GM23248 (cell line): ENCODE measurements around the gene LMO7. TPM values are rescaled to one million over a fixed set of nuclear protein-coding genes. Genes with fewer than 3 reads are reported as not detected.
A peak's percentile ranks its signal among the peaks of the same experiment; 100 is the strongest.

Experiments used
- DNase-seq: peaks from one replicate; pipeline ENCODE4 v3.0.0-alpha.2; 2015
- H2AFZ ChIP-seq: fragments of 200-600 bp; sonication (generic); 2 replicates; pipeline ENCODE4 v1.6.1; 2016; ENCODE audit warnings: antibody characterized with exemption
- H3F3A ChIP-seq: fragments of 200-600 bp; sonication (generic); 2 replicates; pipeline ENCODE4 v1.6.1; 2016; ENCODE audit warnings: mild to moderate bottlenecking, antibody characterized with exemption, mixed run types; ENCODE audit not compliant: insufficient read depth
- H3K27ac ChIP-seq: fragments of 200-600 bp; sonication (generic); 2 replicates; pipeline ENCODE4 v1.5.1; 2016; ENCODE audit warnings: mild to moderate bottlenecking
- H3K27me3 ChIP-seq: fragments of 200-600 bp; sonication (generic); replicated peaks from 2 replicates; pipeline ENCODE4 v1.6.1; 2016; ENCODE audit warnings: mild to moderate bottlenecking; ENCODE audit not compliant: insufficient read depth
- H3K36me3 ChIP-seq: fragments of 200-600 bp; sonication (generic); 2 replicates; pipeline ENCODE4 v1.6.1; 2016; ENCODE audit warnings: low read depth, mild to moderate bottlenecking
- H3K4me1 ChIP-seq: fragments of 200-600 bp; sonication (generic); 2 replicates; pipeline ENCODE4 v1.6.1; 2016; ENCODE audit warnings: mild to moderate bottlenecking; ENCODE audit not compliant: insufficient read depth
- H3K4me2 ChIP-seq: fragments of 200-600 bp; sonication (generic); one replicate; pipeline ENCODE4 v1.6.1; 2016; ENCODE audit warnings: mild to moderate bottlenecking; ENCODE audit not compliant: unreplicated experiment
- H3K4me3 ChIP-seq: fragments of 200-600 bp; sonication (generic); 2 replicates; pipeline ENCODE4 v1.5.1; 2016; ENCODE audit warnings: mild to moderate bottlenecking
- H3K79me2 ChIP-seq: fragments of 200-600 bp; sonication (generic); 2 replicates; pipeline ENCODE4 v1.6.1; 2016; ENCODE audit warnings: mild to moderate bottlenecking; ENCODE audit not compliant: insufficient read depth
- H3K9ac ChIP-seq: fragments of 200-600 bp; sonication (generic); 2 replicates; pipeline ENCODE4 v1.6.1; 2016; ENCODE audit warnings: mild to moderate bottlenecking
- H3K9me2 ChIP-seq: fragments of 200-600 bp; sonication (generic); 2 replicates; pipeline ENCODE4 v1.6.1; 2016; ENCODE audit warnings: mixed run types, mild to moderate bottlenecking, moderate library complexity; ENCODE audit not compliant: insufficient read depth
- H3K9me3 ChIP-seq: fragments of 200-600 bp; sonication (generic); one replicate; pipeline ENCODE4 v1.6.1; 2017; ENCODE audit warnings: low read depth
- H4K20me1 ChIP-seq: fragments of 200-600 bp; sonication (generic); 2 replicates; pipeline ENCODE4 v1.6.0; 2016; ENCODE audit not compliant: insufficient read depth
- EZH2 ChIP-seq: fragments of 200-600 bp; sonication (generic); IDR thresholded peaks from 2 replicates; pipeline ENCODE4 v1.6.1; 2018; ENCODE audit warnings: antibody characterized with exemption, mild to moderate bottlenecking; ENCODE audit not compliant: insufficient read depth, poor library complexity, severe bottlenecking
- EZH2phosphoT487 ChIP-seq: fragments of 200-600 bp; sonication (generic); IDR thresholded peaks from 2 replicates; pipeline ENCODE4 v1.6.1; 2018; ENCODE audit warnings: antibody characterized with exemption, moderate library complexity, mild to moderate bottlenecking, low read depth; ENCODE audit not compliant: insufficient read depth
- WGBS, 2 experiments: methylation state at CpG; one replicate each; pipeline ENCODE4 v1.1.6; 2015 to 2017; ENCODE audit warnings: low lambda C conversion rate in 2 of 2, low coverage in 1 of 2; ENCODE audit errors: missing lambda C conversion rate in 2 of 2; 5-methylcytosine and 5-hydroxymethylcytosine counted together
- in situ Hi-C: fragments of 300-500 bp; cut with MboI; formaldehyde crosslinking; loops from 2 replicates; pipeline ENCODE4 v1.15.0; 2020
- polyA plus RNA-seq: library from polyadenylated mRNA; unstranded; fragments of >200 nt; fragmentation: Nextera tagmentation; extraction: Ambion mirVana; gene quantifications from 2 replicates; pipeline ENCODE4 v1.2.1, GENCODE V29; 2016
- total RNA-seq: library from RNA; depleted of rRNA; stranded (reverse); fragments of >200 nt; shearing (Covaris generic); gene quantifications from 2 replicates; pipeline ENCODE4 v1.2.3, GENCODE V29; 2014

The LMO7 gene
- total and polyA plus RNA-seq, 2 experiments from 2014 or later = 288 to 318 TPM

GRCh38 chr13:75797719-75798118 lies 161.6 kb downstream of the LMO7 start:
- TF ChIP-seq EZH2 (no peak), EZH2phosphoT487 (no peak)
- no peaks in the 10 kb centered on the region for H3K9me2 ChIP-seq
- H3F3A ChIP-seq = peaks cover 42% of the 10 kb centered on the region
- H3K9ac ChIP-seq = no peak overlapping the region
- H3K4me3 ChIP-seq = no peak overlapping the region
- H2AFZ ChIP-seq = no peak overlapping the region
- H3K9me3 ChIP-seq = no peaks in the 10 kb centered on the region
- WGBS, 2 experiments = 88 to 95% methylated on average over 2 of the region's 2 CpGs
- H3K27ac ChIP-seq = peak overlapping the region; percentile 4; the same call in 1 of the 2 replicates
- H3K79me2 ChIP-seq = peaks cover 97% of the 10 kb centered on the region
- H3K27me3 ChIP-seq = no peaks in the 10 kb centered on the region
- peaks cover 14% of the 10 kb centered on the region; the same call in 1 of the 2 replicates for H4K20me1 ChIP-seq
- DNase-seq = no peak
- peaks cover 42% of the 10 kb centered on the region for H3K4me1 ChIP-seq
- peak overlapping the region; percentile 27 for H3K4me2 ChIP-seq
- H3K36me3 ChIP-seq = peaks cover 66% of the 10 kb centered on the region
- in situ Hi-C loops = no loop called here

- H3K27ac ChIP-seq = peak overlapping the region; percentile 4; the same call in 1 of the 2 replicates
- peak; percentile 81 for DNase-seq
- H3K79me2 ChIP-seq = peaks cover 93% of the 10 kb centered on the region
These were observed 162.5 kb downstream of the LMO7 start for GRCh38 chr13:75798353-75799255.

GRCh38 chr13:75800545-75800944 lies 164.4 kb downstream of the LMO7 start:
- H3K27me3 ChIP-seq = no peaks in the 10 kb centered on the region
- peaks cover 5% of the 10 kb centered on the region; the same call in 1 of the 2 replicates for H4K20me1 ChIP-seq
- 60 to 67% methylated on average over 9 of the region's 9 CpGs for WGBS, 2 experiments
- DNase-seq = no peak
- H3K4me2 ChIP-seq = no peak overlapping the region
- no peaks in the 10 kb centered on the region for H3K9me3 ChIP-seq
- TF ChIP-seq EZH2phosphoT487 (no peak), EZH2 (no peak)
- in situ Hi-C loops = no loop called here
- H3K9ac ChIP-seq = no peak overlapping the region
- peaks cover 64% of the 10 kb centered on the region for H3F3A ChIP-seq
- no peak overlapping the region for H3K27ac ChIP-seq
- no peak overlapping the region for H2AFZ ChIP-seq
- no peaks in the 10 kb centered on the region for H3K9me2 ChIP-seq
- peaks cover 40% of the 10 kb centered on the region for H3K4me1 ChIP-seq
- peaks cover 93% of the 10 kb centered on the region for H3K36me3 ChIP-seq
- peaks cover 79% of the 10 kb centered on the region for H3K79me2 ChIP-seq
- no peak overlapping the region for H3K4me3 ChIP-seq

More at GRCh38 chr13:75798353-75799255, 162.5 kb downstream of the LMO7 start:
- Histone ChIP-seq H3F3A (peaks cover 48% of the 10 kb centered on the region), H4K20me1 (peaks cover 12% of the 10 kb centered on the region; the same call in 1 of the 2 replicates), H3K4me1 (peaks cover 35% of the 10 kb centered on the region), H3K4me3 (no peak overlapping the region), H2AFZ (no peak overlapping the region), H3K9me3 (no peaks in the 10 kb centered on the region), H3K4me2 (peak overlapping the region; percentile 27), H3K36me3 (peaks cover 75% of the 10 kb centered on the region), H3K9ac (no peak overlapping the region), H3K27me3 (no peaks in the 10 kb centered on the region), H3K9me2 (no peaks in the 10 kb centered on the region)
- no peak for TF ChIP-seq EZH2phosphoT487
- TF ChIP-seq EZH2 = no peak
- in situ Hi-C loops = no loop called here
- WGBS, 2 experiments = 66 to 70% methylated on average over 7 of the region's 7 CpGs

GRCh38 chr13:75801388-75801945 lies 165.3 kb downstream of the LMO7 start:
- Histone ChIP-seq H3K4me2 (no peak overlapping the region), H2AFZ (no peak overlapping the region), H3K27me3 (no peaks in the 10 kb centered on the region), H3K36me3 (peaks cover 92% of the 10 kb centered on the region), H3F3A (peaks cover 72% of the 10 kb centered on the region), H3K4me3 (no peak overlapping the region), H3K79me2 (peaks cover 78% of the 10 kb centered on the region), H3K9me3 (no peaks in the 10 kb centered on the region), H3K4me1 (peaks cover 40% of the 10 kb centered on the region), H3K9me2 (no peaks in the 10 kb centered on the region), H3K27ac (no peak overlapping the region), H3K9ac (no peak overlapping the region), H4K20me1 (peaks cover 5% of the 10 kb centered on the region; the same call in 1 of the 2 replicates)
- WGBS, 2 experiments = 98 to 99% methylated on average over 5 of the region's 5 CpGs
- no peak for TF ChIP-seq EZH2
- TF ChIP-seq EZH2phosphoT487 = no peak
- in situ Hi-C loops = no loop called here
- no peak for DNase-seq
